Right lobe of liver (tissue), 4 donors: Measurements from ENCODE around the gene STPG4.

Experiments
- POLR2A ChIP-seq: fragments of 450-650 bp; IDR thresholded peaks from one replicate; pipeline ENCODE4 v1.6.1; 2017; ENCODE audit warnings: antibody characterized with exemption, mild to moderate bottlenecking
- TF ChIP-seq, protein P1 (sequence below), 4 donors: fragments of 200-600 bp in 3 of 4; fragments of 450-650 bp in 1 of 4; IDR thresholded peaks; one replicate each; pipeline versions ENCODE4 v1.5.1 to v1.8.0; 2016 to 2022; ENCODE audit warnings: antibody characterized with exemption in 4 of 4, mild to moderate bottlenecking in 2 of 4
- donor health status: DM: no; HTN: no; CAD: no.
- donor health status: DM: no; HTN: no; CAD: no.
- donor health status: DM: no; HTN: yes; CAD: no.

DNA sequence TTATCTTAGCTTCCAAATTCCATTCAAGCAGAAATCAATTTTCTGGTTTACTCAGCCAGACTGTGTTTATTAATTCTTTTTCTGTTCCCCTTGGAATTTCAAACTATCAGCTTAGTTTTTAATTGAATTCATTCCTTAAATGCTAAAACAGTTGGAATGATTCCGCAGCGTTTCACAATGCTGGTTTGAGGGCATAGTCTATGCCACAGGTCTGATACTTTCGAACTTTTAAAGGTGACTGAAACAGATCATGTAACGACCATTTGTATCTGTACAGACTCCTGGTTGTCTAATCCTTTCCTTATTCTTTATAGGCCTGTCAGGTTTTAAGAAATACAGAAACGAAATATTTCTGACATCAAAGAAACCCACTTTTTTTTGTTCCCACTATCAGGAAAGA is 45.4 kb downstream of the STPG4 start:
- TF ChIP-seq POLR2A, result no peak
- TF ChIP-seq, protein P1, sequence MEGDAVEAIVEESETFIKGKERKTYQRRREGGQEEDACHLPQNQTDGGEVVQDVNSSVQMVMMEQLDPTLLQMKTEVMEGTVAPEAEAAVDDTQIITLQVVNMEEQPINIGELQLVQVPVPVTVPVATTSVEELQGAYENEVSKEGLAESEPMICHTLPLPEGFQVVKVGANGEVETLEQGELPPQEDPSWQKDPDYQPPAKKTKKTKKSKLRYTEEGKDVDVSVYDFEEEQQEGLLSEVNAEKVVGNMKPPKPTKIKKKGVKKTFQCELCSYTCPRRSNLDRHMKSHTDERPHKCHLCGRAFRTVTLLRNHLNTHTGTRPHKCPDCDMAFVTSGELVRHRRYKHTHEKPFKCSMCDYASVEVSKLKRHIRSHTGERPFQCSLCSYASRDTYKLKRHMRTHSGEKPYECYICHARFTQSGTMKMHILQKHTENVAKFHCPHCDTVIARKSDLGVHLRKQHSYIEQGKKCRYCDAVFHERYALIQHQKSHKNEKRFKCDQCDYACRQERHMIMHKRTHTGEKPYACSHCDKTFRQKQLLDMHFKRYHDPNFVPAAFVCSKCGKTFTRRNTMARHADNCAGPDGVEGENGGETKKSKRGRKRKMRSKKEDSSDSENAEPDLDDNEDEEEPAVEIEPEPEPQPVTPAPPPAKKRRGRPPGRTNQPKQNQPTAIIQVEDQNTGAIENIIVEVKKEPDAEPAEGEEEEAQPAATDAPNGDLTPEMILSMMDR (IDR thresholded peaks at IDR 0.05), result no peak
